Daoy (cell line): ENCODE measurements around the gene OTOF. TPM values are rescaled to one million over a fixed set of nuclear protein-coding genes. Genes with fewer than 3 reads are reported as not detected.
A peak's percentile ranks its signal among the peaks of the same experiment; 100 is the strongest.

Experiments used
- DNase-seq: peaks from one replicate; pipeline ENCODE4 v3.0.0-alpha.2; 2015; ENCODE audit warnings: low read depth
- total RNA-seq: library from RNA; depleted of rRNA; stranded (reverse); fragments of >200 nt; shearing (Covaris generic); gene quantifications from 2 replicates; pipeline ENCODE4 v1.2.3, GENCODE V29; 2014

Gene OTOF
- total RNA-seq, 1 experiment from 2014 or later = not detected

- DNase-seq = no peak
These were observed 24.2 kb downstream of the OTOF start for GRCh38 chr2:26453421-26454329.

GRCh38 chr2:26451700-26452099 is 26.2 kb downstream of the OTOF start:
- no peak for DNase-seq

DNA sequence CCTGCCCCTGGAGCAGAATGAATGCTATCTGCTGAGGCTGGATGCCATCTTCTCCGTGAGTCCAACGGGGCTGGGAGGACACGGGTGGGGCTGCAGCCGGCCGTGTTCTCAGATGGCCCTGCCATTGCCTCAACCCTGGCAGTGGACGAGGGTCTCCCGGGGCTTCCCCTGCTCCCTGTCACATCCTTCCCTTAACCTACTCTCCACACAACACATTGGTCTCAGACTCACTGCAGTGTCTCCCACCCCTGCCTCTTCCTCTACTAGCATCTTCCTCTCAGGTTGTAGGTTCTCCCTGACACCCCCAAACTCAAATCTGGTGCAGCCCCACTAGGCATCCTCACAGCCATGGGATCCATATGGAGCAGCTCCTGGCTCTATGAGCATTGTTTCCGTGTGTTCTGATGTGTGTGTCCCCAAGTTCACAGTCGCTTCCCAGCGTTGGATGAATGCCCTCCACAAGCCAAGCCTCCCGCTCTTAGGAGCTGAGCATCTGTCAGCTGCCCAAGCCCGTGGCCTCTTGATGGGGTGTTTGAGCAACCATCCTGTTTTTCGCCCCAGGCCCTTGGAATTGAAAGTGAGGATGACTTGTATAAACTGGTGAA is 27.8 kb downstream of the OTOF start:
- DNase-seq = no peak

- no peak for DNase-seq
These were observed 28.5 kb downstream of the OTOF start for GRCh38 chr2:26449278-26450030.

- no peak for DNase-seq
These were observed 29.3 kb downstream of the OTOF start for GRCh38 chr2:26448651-26449050.

DNA sequence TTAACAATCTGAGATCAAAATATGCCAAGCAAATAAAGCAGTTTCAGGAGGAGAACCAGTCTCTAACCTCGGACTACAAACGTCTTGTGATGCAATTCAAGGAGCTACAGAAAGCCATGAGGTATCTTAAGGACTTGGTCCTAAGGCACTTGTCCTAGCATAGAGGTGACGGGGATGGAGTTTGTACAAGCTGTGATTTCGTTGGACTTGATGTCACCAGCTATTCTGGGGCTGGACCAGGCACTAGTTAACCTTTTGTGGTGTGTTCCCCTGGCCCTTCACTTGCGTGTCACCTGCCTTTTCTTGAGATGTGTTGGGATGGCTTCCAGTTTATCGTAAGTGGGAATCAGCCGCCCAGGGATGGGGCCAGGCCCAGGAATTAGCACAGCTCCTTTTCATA is 33.7 kb downstream of the OTOF start:
- DNase-seq = no peak

DNA sequence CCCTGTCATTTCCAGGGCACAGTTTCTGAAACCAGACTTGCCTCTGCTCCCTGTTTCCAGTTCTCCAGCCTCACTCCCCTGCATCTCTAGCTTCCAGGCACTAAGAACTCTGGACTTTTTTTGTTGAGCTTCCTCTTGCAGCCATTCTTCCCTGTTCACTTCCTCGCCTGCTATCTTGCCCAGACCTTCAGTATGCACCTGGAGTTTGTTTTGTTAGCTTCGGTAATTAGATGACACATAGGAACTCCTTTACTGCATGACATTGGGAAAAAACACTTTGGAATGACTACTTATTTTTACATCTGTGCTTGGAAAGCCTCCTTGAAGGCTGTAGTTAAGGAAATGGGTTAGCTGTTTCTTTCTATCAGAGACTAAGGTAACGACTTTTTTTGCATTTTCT is 35.2 kb downstream of the OTOF start:
- DNase-seq = peak; percentile 59

GRCh38 chr2:26442301-26442700 is 35.6 kb downstream of the OTOF start:
- DNase-seq = no peak

DNA sequence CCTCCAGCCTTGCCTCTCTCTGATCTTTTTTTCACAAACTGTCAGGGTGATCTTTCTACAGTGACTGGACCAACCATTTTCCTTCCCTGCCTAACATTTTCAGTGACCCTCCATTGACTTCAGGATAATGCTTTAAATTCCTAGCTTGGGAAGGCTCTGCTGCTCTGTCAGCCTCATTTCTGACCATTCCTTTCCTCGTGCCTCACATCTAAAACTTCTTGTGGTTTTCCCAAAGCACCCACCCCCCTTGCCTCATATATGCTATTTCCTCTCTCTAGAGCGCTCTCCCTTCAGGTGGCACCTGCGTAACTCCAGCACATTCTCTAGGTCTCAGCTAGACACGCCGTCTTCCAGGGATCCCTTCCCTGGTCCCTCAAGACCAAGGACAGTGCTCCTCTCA is 39.0 kb downstream of the OTOF start:
- DNase-seq = no peak

DNA sequence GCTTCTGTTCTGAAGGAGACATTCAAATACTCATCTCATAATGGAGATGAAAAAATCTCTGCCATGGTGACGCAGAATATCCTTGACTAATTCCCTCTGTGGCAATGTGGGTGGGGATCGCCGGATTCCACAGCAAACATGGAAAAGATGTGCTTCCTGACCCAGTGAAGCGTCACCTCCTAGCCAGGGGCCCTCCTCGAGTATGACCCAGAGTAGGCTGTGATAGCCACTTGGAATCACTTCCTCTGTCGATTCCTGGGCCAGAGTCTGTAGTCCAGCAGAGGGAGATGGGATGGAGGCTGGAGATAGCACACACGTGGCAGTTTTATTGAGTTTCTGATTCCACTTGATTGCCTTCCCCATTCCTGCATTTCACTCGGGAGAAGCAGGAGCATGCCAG is 39.4 kb downstream of the OTOF start:
- peak; percentile 77 for DNase-seq

GRCh38 chr2:26435106-26435505 is 42.8 kb downstream of the OTOF start:
- no peak for DNase-seq

DNA sequence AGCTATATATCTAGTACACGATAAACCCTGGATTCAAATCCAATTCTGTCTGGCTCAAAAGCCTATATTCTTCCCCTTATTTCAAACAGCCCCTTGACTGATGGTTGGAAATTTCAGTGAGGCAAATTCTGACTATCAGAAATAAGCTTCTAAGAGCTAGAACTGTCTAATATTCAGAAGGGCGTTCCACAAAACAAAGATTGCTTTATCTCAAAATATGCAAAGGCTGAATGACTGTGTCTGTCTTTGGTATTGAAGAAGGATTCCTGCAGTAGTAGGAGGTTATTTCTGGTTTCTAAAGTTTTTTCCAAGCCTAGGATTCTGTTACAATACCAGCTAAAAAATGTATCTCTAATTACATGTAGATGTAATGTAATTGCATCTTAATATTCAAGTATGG is 45.1 kb downstream of the OTOF start:
- no peak for DNase-seq

GRCh38 chr2:26432363-26432762 is 45.6 kb downstream of the OTOF start:
- no peak for DNase-seq

GRCh38 chr2:26430826-26431225 is 47.1 kb downstream of the OTOF start:
- no peak for DNase-seq

GRCh38 chr2:26429779-26430578 is 47.9 kb downstream of the OTOF start:
- DNase-seq = peak; percentile 11

- DNase-seq = no peak
These were observed 49.1 kb downstream of the OTOF start for GRCh38 chr2:26428846-26429245.

- DNase-seq = no peak
These were observed 53.7 kb downstream of the OTOF start for GRCh38 chr2:26424221-26424620.

- no peak for DNase-seq
These were observed 54.2 kb downstream of the OTOF start for GRCh38 chr2:26423750-26424149.

- DNase-seq = no peak
These were observed 54.8 kb downstream of the OTOF start for GRCh38 chr2:26422947-26423629.

GRCh38 chr2:26421961-26422360 is 56.0 kb downstream of the OTOF start:
- DNase-seq = no peak

DNA sequence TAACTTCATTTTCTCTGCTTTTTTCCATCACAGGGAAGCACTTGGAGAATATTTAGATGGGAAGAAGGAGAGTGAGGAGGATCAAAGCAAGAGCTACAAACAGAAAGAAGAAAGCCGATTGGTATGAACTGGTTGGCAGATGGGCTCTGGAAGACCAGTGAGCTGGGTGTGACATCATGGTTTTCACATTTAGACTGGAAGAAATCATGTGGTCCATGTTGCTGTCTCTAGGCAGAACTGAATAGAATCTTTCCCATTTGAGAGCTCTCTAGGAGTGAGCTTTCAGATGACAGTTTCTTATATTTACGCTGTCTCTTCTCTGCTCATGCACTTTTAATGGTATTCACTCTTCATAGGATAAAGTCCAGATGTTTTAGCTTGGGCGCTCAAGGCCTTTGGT is 63.6 kb downstream of the OTOF start:
- no peak for DNase-seq
